ENCODE measurements around the gene TANC1. TPM values are rescaled to one million over a fixed set of nuclear protein-coding genes. Genes with fewer than 3 reads are reported as not detected.

Gene TANC1
- total RNA-seq, 2 donors from 2014 or later, result 35.1 to 44.5 TPM

GRCh38 chr2:159045545-159046454 lies 77.4 kb downstream of the TANC1 start:
- intact Hi-C loops (cut with DNase I), result no loop called here
- DNase-seq (ENCODE audit: low spot score), result no peak

- intact Hi-C loops (cut with DNase I), result no loop called here
Observed at GRCh38 chr2:159046966-159047365, 78.5 kb downstream of the TANC1 start.

DNA sequence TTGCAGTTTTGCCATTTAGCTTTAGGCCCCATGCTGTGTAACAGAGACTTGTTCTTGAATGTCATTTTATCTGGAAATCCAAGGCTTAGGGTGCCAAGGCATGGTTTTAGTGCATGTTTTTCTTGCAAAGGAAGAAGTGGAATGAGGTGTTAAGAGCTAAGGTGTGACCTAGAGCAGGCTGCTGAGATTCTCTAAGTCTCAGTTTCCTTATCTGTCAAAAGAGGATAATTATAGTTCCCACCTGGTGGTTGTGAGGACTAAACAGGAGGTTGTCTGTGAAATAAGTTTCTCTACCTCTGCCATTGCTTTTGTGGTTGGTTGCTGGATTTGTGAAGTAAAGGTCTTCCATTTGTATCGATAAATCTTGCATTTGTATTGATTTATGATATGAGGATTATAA lies 82.0 kb downstream of the TANC1 start:
- intact Hi-C loops (cut with DNase I), result loop anchor here in 1 of 2 donors (10.0 kb wide), 1 partner anchor 64 kb away; no protein-coding TSS in a partner anchor
- DNase-seq (ENCODE audit: low spot score), result no peak

More at GRCh38 chr2:159046966-159047365, 78.5 kb downstream of the TANC1 start:
- no peak for DNase-seq (ENCODE audit: low spot score)

DNA sequence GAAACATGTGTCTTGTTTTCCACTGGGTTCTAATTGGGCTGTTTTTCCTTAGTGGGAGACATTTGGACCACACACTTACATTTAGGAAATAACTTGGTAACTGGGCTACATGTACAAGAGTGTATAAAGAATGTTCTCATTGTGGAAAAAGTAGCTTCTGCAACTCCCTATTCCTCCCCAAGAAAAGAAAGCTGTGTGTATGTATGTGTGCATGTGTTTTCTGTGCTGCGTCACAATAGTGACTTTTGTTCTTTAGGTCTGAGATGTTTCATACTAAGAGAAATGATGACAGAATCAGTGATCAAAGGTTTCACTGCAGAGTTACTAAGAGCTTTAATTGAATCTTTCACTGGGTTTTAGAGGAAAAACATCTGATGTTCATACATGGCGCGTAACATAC lies 82.7 kb downstream of the TANC1 start:
- intact Hi-C loops (cut with DNase I), result loop anchor here in 1 of 2 donors (10.0 kb wide), 1 partner anchor 64 kb away; no protein-coding TSS in a partner anchor
- no peak for DNase-seq (ENCODE audit: low spot score)

- intact Hi-C loops (cut with DNase I), result loop anchor here in 1 of 2 donors (10.0 kb wide), 1 partner anchor 63 kb away; no protein-coding TSS in a partner anchor
- no peak for DNase-seq (ENCODE audit: low spot score)
Observed at GRCh38 chr2:159051661-159052060, 83.2 kb downstream of the TANC1 start.

DNA sequence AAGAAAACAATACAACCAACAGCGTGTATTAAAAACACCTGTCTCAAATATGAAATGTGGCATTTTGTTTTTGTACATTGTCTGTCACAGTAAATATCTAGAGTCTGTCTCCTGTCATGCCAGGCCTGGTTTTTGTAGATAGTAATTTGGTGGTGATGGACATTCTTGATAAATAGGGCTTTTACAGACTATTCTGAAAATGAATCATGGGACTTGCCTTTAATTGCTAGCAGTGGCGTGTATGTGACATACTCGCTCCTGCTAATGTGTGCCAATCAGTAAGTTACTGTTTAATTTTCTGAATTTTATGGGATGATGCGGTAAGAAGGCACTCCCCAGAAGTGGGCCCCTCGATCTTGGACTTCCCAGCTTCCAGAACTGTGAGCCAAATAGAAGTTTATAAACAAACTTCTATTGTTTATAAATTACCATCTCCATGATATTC lies 83.7 kb downstream of the TANC1 start:
- intact Hi-C loops (cut with DNase I), result loop anchor here in 1 of 2 donors (10.0 kb wide), 1 partner anchor 63 kb away; no protein-coding TSS in a partner anchor
- no peak for DNase-seq (ENCODE audit: low spot score)

DNA sequence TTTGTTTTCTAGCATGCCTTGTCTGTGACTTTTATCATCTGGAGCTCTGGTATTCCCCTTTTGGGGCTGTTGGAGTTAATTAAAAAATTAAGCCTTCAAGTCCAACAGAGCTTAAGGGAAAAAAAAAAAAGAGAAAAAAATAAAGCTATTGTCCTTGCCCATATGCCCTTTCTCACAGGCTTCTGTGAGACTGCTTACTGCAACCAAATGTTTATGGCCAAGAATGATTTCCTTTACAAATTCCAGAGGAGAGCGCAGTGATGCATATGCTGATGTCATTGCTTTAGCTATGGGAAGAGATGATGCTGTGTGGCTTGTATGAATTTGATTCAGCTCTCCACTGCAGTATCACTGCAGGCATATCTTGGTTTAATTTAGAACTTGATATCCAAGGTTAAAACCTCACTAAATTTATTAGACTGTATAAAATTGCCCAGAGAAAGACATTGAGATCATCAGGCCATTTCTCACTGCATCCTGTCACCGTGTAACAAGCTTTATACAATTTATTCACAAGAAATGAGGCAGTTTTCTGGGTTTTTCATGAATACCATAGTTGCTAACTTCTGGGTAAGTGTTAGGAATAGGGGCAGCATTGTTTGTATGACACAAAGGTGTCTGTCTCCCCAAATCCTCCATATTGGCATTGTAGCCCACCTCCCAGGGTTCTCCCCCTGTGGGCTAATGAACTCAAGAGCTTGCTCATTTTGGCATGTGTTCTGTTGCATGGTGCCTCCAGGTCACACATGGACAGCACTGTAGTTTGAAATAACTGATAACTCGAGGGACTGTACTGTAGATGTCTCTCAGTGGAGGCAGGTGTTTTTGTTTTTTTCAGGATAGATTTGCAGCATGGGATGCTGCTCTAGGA lies 85.0 kb downstream of the TANC1 start:
- intact Hi-C loops (cut with DNase I), result loop anchor here in 1 of 2 donors (10.0 kb wide), 1 partner anchor 61 kb away; no protein-coding TSS in a partner anchor
- no peak for DNase-seq (ENCODE audit: low spot score)

- no peak for DNase-seq (ENCODE audit: low spot score)
- intact Hi-C loops (cut with DNase I), result loop anchor here in 1 of 2 donors (10.0 kb wide), 1 partner anchor 61 kb away; no protein-coding TSS in a partner anchor
Observed at GRCh38 chr2:159054032-159054334, 85.5 kb downstream of the TANC1 start.

GRCh38 chr2:159054985-159055384 lies 86.5 kb downstream of the TANC1 start:
- intact Hi-C loops (cut with DNase I), result loop anchor here in 1 of 2 donors (10.0 kb wide), 1 partner anchor 60 kb away; no protein-coding TSS in a partner anchor
- DNase-seq (ENCODE audit: low spot score), result no peak

- intact Hi-C loops (cut with DNase I), result no loop called here
- DNase-seq (ENCODE audit: low spot score), result no peak
Observed at GRCh38 chr2:159060518-159060917, 92.1 kb downstream of the TANC1 start.

DNA sequence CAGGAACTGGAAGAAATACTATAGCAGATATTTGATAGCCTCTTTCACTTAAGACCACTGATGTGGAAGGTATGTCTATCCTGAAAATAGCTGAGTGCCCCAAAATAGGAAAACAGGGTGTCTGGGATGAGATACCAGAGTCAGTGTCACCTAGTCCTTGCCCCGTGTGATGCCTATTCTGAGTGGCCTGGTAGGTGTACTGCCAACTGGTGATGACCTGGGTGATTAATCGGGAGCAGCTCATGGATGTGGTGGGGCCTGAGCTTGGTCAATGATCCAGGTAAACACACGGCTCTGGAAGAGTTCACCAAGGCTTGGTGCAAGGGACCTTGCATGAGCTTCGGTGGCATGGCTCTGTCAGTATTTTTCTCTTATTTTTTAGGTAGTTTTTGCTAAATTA lies 95.2 kb downstream of the TANC1 start:
- intact Hi-C loops (cut with DNase I), result no loop called here
- no peak for DNase-seq (ENCODE audit: low spot score)

- intact Hi-C loops (cut with DNase I), result no loop called here
Observed at GRCh38 chr2:159064446-159065301, 96.2 kb downstream of the TANC1 start.

GRCh38 chr2:159065313-159065712 lies 96.9 kb downstream of the TANC1 start:
- no peak for DNase-seq (ENCODE audit: low spot score)
- intact Hi-C loops (cut with DNase I), result no loop called here

More at GRCh38 chr2:159064446-159065301, 96.2 kb downstream of the TANC1 start:
- DNase-seq (ENCODE audit: low spot score), result no peak

DNA sequence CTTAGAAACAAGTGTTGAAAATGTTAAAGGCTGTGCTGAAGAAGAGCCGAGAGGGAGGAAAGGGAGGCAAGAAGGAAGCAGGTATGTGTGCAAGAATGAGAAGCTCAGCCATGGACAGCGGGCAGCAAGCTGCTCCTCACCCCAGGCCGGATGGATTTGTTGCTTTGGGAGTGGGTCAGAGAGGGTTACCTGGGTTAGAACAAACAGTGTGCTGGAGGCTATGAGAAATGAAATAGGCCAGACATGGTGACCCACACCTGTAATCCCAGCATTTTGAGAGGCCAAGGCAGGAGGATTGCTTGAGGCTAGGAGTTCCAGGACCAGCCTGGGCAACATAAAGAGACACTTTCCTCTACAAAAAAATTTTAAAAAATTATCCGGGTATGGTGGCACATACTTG lies 97.5 kb downstream of the TANC1 start:
- intact Hi-C loops (cut with DNase I), result no loop called here
- DNase-seq (ENCODE audit: low spot score), result no peak

DNA sequence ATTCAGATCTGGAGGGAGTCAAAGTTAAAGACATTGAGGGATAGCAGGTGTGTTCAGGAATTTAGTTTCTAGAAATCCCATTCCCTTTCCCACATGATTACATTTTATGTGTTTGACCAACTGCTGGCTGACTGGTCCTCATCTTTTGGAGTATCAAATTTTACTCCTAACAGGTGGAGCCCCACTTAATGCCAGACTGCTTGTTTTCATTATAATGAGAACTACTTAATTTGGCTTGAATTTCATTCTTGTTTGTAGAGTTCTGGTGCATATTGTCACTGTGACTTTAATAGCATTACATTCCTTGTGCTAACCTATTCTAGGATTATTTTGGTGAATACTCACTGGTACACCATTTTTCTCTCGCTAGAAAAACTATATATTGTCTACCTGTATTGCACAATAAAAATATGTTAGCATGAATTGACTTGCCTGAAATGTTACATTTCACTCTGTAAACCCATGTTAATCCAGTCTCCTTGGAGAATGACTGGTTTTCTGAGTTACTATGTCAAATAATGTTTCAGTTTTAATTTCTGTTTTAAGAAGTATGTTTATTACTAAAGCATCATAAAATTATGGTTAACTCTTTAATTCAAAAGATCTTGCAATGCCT lies 98.2 kb downstream of the TANC1 start:
- intact Hi-C loops (cut with DNase I), result no loop called here
- DNase-seq (ENCODE audit: low spot score), result no peak

- intact Hi-C loops (cut with DNase I), result no loop called here
Observed at GRCh38 chr2:159067971-159068370, 99.5 kb downstream of the TANC1 start.

DNA sequence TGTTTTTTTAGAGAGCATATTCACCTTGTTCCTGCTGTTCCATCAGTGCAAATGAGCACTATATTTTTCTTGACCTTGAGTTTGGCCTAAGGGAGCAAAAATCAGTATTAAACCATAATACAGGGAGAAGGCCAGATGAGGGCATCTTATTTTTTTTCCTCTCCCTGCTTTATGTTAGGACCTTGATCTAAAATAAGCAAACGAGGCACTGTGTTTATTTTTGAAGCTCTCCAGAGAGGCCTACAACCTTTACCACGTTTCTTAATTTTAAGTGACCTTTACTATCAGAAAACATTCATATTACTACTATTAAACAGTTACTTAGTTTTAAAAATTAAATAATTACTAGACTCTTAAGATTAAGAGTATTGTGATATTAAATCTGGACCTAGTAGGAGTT lies 100.8 kb downstream of the TANC1 start:
- DNase-seq (ENCODE audit: low spot score), result no peak
- intact Hi-C loops (cut with DNase I), result no loop called here

More at GRCh38 chr2:159067971-159068370, 99.5 kb downstream of the TANC1 start:
- no peak for DNase-seq (ENCODE audit: low spot score)

GRCh38 chr2:159070235-159070634 lies 101.8 kb downstream of the TANC1 start:
- DNase-seq (ENCODE audit: low spot score), result no peak

More at GRCh38 chr2:159070235-159070634, 101.8 kb downstream of the TANC1 start:
- intact Hi-C loops (cut with DNase I), result no loop called here

All from posterior vena cava (tissue), 2 donors.